SJSA1 (cell line): Measurements from ENCODE around the gene LINGO3. TPM values are rescaled to one million over a fixed set of nuclear protein-coding genes. Genes with fewer than 3 reads are reported as not detected.

Experiments used
- DNase-seq, 2 experiments: peaks; one replicate each; pipeline ENCODE4 v3.0.0-alpha.2; 2015 to 2020; ENCODE audit warnings: low spot score in 2 of 2, low read depth in 1 of 2
- H3K27ac ChIP-seq: fragments of 250-450 bp; sonication (Bioruptor Pico); 2 replicates; pipeline ENCODE4 v1.5.1; 2020; ENCODE audit warnings: mild to moderate bottlenecking, moderate library complexity
- H3K27me3 ChIP-seq: fragments of 250-450 bp; sonication (Bioruptor Pico); replicated peaks from 2 replicates; pipeline ENCODE4 v1.5.1; 2020; ENCODE audit warnings: mild to moderate bottlenecking, moderate library complexity
- H3K36me3 ChIP-seq: fragments of 250-450 bp; sonication (Bioruptor Pico); 2 replicates; pipeline ENCODE4 v1.5.1; 2020; ENCODE audit warnings: mild to moderate bottlenecking
- H3K4me1 ChIP-seq: fragments of 250-450 bp; sonication (Bioruptor Pico); replicated peaks from 2 replicates; pipeline ENCODE4 v1.6.1; 2021; ENCODE audit warnings: mild to moderate bottlenecking
- H3K4me3 ChIP-seq: fragments of 250-450 bp; sonication (Bioruptor Pico); 2 replicates; pipeline ENCODE4 v1.5.1; 2020; ENCODE audit warnings: mild to moderate bottlenecking
- H3K9me3 ChIP-seq: fragments of 250-450 bp; sonication (Bioruptor Pico); replicated peaks from 2 replicates; pipeline ENCODE4 v1.5.1; 2020; ENCODE audit warnings: mild to moderate bottlenecking
- total RNA-seq: library from RNA; depleted of rRNA; stranded (reverse); fragments of >200 nt; shearing (Covaris generic); gene quantifications from 2 replicates; pipeline ENCODE4 v1.2.3, GENCODE V29; 2014; rRNA removed

LINGO3 gene
- total RNA-seq, 1 experiment from 2014 or later, result not detected

DNA sequence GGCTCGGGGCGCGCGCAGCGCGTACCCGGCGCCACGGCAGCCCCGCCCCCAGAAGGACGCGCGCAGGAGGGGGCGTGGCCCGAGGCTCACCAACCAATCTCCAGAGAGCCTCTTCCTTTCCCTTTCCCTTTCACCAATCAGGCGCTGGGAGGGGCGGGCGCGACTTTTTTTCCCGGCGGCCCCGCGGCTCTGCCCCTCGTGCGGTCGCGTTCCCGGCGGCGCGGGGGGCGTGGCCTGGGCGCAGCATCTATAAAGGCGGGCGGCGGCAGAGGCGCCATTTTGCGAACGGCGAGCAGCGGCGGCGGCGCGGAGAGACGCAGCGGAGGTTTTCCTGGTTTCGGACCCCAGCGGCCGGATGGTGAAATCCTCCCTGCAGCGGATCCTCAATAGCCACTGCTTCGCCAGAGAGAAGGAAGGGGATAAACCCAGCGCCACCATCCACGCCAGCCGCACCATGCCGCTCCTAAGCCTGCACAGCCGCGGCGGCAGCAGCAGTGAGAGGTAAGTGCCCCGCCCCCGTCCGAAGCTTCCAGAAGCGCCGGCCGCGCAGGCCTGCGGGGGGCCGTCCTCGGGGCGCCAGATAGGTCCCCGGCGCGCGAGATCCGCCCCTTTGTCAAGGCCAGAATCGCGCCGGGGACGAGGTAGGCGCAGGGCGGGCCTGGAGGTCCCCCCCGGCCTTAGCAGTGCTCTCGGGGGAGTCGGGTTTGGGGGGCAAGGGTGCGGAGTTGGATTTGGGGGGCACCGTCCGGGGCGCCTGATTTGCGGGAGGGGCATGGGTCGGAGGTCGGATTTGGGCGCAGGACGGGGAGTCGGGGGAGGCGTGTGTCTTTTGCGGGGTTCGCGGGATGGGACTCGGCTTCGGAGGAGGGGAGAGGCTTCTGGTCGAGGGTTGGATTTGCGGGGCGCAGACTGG is 38.5 kb downstream of the LINGO3 start:
- Histone ChIP-seq H3K4me1 (peaks cover 33% of the 10 kb centered on the region), H3K27me3 (no peaks in the 10 kb centered on the region), H3K27ac (peak overlapping the region; percentile 78), H3K36me3 (peaks cover 51% of the 10 kb centered on the region), H3K9me3 (no peaks in the 10 kb centered on the region), H3K4me3 (peak overlapping the region; percentile 92)
- DNase-seq, result peak; percentile 98 to 99

DNA sequence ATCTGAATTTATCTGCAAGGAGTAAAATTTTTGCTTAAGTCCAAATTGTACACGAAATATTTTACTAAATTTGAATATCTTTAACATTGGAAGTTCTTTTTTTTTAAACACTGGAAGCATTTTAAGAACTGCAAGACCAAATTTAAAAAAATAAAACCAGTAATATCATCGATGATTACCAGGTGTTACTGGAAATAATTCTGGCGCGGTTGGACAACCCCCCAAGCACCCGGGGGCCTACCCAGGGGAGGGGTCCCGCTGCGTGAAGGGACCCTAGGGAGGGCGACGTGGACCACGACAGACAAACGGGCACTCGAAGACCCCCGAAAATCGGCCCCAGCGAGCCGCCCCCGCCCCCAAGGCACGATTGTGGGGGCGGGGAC is 39.1 kb downstream of the LINGO3 start:
- no peaks in the 10 kb centered on the region for H3K27me3 ChIP-seq
- peaks cover 45% of the 10 kb centered on the region for H3K36me3 ChIP-seq
- H3K27ac ChIP-seq, result no peak overlapping the region
- H3K9me3 ChIP-seq, result no peaks in the 10 kb centered on the region
- DNase-seq, result no peak
- peaks cover 28% of the 10 kb centered on the region for H3K4me1 ChIP-seq
- peak overlapping the region; percentile 92 for H3K4me3 ChIP-seq

DNA sequence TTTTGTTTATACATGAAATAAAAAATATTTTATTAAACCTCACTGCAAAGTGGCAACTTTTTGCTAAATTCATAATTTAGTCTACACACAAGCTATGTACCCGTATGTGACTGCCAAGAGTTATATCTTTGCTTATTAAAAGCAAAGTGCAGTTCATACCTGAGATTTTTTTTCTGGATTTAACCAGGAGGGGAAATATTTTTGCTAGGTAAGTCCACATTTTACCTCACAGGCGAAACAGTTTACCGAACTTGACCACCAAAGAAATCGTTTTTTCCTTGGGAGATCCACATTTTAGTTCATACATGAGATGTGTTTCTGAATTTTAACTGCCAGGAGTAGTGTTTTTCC is 39.5 kb downstream of the LINGO3 start:
- no peak overlapping the region for H3K4me3 ChIP-seq
- peaks cover 41% of the 10 kb centered on the region for H3K36me3 ChIP-seq
- H3K27me3 ChIP-seq, result no peaks in the 10 kb centered on the region
- peaks cover 26% of the 10 kb centered on the region for H3K4me1 ChIP-seq
- no peak for DNase-seq
- H3K27ac ChIP-seq, result no peak overlapping the region
- no peaks in the 10 kb centered on the region for H3K9me3 ChIP-seq

DNA sequence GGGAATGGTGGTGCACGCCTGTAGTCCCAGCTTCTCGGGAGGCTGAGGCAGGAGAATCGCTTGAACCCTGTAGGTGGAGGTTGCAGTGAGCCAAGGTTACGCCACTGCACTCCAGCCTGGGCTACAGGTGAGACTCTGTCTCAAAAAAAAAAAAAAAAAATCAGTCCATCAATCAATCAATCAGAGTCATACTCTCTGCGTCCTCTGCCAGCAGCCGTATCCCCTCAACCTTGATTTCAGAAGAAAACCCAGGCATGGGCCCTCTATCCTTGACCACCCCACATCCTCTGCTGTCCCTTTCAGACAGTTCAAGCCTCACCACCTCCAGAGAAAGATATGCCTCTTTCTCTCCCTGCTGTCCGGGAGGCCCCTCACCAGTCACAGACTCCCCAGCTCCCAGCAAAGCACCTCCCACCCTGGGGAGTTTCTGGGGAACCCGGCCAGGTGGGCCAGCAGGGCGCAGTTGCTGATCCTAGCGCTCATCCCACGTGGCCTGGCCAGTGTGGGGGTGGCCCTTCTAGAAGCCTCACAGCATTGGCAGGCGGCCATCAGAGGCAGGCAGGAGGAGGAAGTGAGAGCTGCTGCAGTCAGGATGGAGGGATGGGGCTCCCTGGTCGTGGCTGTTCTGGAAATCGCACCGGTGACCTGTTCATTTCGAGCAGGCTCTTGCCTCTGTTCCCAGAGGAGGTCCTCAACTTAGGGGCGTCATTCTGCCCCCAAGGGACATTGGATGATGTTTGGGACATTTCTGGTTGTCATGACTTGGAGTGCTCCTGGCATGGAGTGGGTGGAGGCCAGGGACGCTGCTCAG is 41.6 kb downstream of the LINGO3 start:
- no peaks in the 10 kb centered on the region for H3K9me3 ChIP-seq
- H3K27me3 ChIP-seq, result no peaks in the 10 kb centered on the region
- H3K36me3 ChIP-seq, result peaks cover 20% of the 10 kb centered on the region
- peaks cover 13% of the 10 kb centered on the region for H3K4me1 ChIP-seq
- no peak overlapping the region for H3K27ac ChIP-seq
- no peak overlapping the region for H3K4me3 ChIP-seq
- no peak for DNase-seq

DNA sequence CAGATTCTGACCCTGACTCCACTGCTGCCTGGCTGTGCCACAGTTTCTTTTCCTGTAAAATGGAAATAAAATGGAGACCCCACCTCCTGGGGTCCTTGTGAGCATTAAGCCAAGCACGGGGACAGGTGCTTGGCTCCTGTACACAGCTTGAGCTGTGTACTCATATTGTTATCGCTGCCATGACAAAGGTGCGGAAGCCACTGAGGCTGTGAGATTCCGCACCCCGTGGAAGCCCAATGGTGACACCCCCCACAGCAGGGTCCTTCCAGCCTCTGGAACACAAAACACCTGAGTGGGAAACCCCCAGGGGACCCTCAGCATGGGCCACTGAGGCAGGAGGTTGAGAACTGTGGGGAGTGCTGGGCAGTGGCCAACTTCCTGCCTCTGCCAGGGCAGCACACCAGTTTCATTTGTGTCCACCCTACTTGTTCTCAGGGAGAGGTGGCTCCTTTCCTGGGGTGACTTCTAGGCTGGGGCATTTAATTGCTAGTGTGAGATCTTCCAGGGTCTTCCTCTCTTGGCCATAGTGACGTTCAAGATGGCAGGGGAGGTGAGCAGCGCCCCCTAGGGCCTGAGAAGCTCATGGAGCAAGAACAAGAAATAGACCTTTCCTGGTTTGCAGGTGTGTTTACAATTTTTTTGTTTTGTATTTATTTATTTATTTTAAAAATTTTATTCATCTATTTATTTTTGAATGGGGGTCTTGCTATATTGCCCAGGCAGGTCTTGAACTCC is 46.3 kb downstream of the LINGO3 start:
- peaks cover 9% of the 10 kb centered on the region for H3K4me1 ChIP-seq
- H3K36me3 ChIP-seq, result no peaks in the 10 kb centered on the region
- no peaks in the 10 kb centered on the region for H3K9me3 ChIP-seq
- H3K27me3 ChIP-seq, result no peaks in the 10 kb centered on the region
- no peak for DNase-seq
- no peak overlapping the region for H3K4me3 ChIP-seq
- H3K27ac ChIP-seq, result no peak overlapping the region

DNA sequence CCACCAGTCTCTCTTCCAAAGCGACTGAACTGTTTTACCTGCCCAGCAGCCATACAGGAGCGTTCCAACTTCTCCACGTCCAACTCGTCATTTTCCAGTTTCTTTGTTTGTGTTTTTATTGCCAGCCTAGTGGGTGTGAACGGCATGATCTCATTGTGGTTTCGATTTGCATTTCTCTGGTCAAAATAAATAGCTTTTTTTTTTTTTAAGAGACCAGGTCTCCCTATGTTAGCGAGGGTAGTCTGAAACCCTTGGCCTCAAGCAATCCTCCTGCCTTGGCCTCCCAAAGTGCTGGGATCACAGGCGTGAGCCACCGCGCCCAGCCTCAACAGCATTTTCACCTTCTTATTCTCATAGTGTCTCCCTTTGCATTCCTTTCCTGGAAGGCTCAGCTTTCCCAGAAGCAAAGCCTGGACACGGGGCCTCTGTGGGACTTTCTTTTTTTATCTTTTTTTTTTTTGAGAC is 47.6 kb downstream of the LINGO3 start:
- Histone ChIP-seq H3K9me3 (no peaks in the 10 kb centered on the region), H3K4me3 (no peak overlapping the region), H3K4me1 (peaks cover 9% of the 10 kb centered on the region; the same call in 1 of the 2 replicates), H3K36me3 (no peaks in the 10 kb centered on the region), H3K27ac (no peak overlapping the region), H3K27me3 (no peaks in the 10 kb centered on the region)
- no peak for DNase-seq

DNA sequence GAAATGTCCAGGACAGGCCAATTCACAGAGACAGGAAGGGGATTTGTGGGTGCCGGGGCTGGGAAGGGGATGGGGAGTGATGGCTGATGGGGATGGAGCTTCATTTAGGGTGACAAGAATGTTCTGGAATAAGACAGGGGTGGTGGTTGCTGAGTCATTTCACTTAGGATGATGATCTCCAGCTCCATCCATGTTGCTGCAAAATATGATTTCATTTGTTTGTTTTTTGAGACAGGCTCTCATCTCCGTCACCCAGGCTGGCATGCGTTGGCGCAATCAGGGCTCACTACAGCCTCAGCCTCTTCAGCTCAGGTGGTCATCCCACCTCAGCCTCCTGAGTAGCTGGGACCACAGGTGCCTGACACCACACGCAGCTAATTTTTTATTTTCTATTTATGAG is 48.6 kb downstream of the LINGO3 start:
- DNase-seq, result no peak
- H3K4me1 ChIP-seq, result peaks cover 9% of the 10 kb centered on the region; the same call in 1 of the 2 replicates

More for the DNA sequence above, 48.6 kb downstream of the LINGO3 start:
- no peaks in the 10 kb centered on the region for H3K36me3 ChIP-seq
- no peak overlapping the region for H3K4me3 ChIP-seq
- H3K27ac ChIP-seq, result no peak overlapping the region
- H3K27me3 ChIP-seq, result no peaks in the 10 kb centered on the region
- H3K9me3 ChIP-seq, result no peaks in the 10 kb centered on the region

Other genes starting within 250 kb of the LINGO3 start
- 10.1 and 20.6 TPM in 2 replicates for gene MOB3A, start 211.8 kb downstream of the LINGO3 start, total RNA-seq
- gene IZUMO4, start 211.2 kb downstream of the LINGO3 start, total RNA-seq, result 1.9 TPM in 1 of 2 replicates, not detected in the other
- gene AP3D1, start 156.6 kb downstream of the LINGO3 start, total RNA-seq, result 66.5 and 78.9 TPM in 2 replicates
- 5.9 and 7.8 TPM in 2 replicates for gene DOT1L, start 144.2 kb downstream of the LINGO3 start, total RNA-seq
- gene PLEKHJ1, start 71.8 kb downstream of the LINGO3 start, total RNA-seq, result 91.7 and 116 TPM in 2 replicates
- gene SF3A2, start 71.3 kb downstream of the LINGO3 start, total RNA-seq, result 13.8 and 44.9 TPM in 2 replicates
- gene AMH, start 58.8 kb downstream of the LINGO3 start, total RNA-seq, result 0.58 TPM in 1 of 2 replicates, not detected in the other
- not detected in 2 replicates for gene JSRP1, start 51.7 kb downstream of the LINGO3 start, total RNA-seq
- not detected in 2 replicates for gene PEAK3, start 26.0 kb downstream of the LINGO3 start, total RNA-seq
- 218 and 270 TPM in 2 replicates for gene LSM7, start 20.4 kb upstream of the LINGO3 start, total RNA-seq
- gene SPPL2B, start 20.5 kb upstream of the LINGO3 start, total RNA-seq, result 32.2 and 45.2 TPM in 2 replicates
- gene TMPRSS9, start 52.1 kb upstream of the LINGO3 start, total RNA-seq, result not detected in 2 replicates
- gene TIMM13, start 119.4 kb upstream of the LINGO3 start, total RNA-seq, result 48.8 and 86.2 TPM in 2 replicates
- 275 and 316 TPM in 2 replicates for gene LMNB2, start 148.8 kb upstream of the LINGO3 start, total RNA-seq
- 112 and 132 TPM in 2 replicates for gene GADD45B, start 168.0 kb upstream of the LINGO3 start, total RNA-seq